Measurements from ENCODE around the gene HDAC1. TPM values are rescaled to one million over a fixed set of nuclear protein-coding genes. Genes with fewer than 3 reads are reported as not detected.
A peak's percentile ranks its signal among the peaks of the same experiment; 100 is the strongest.

HDAC1 gene
- total and polyA plus RNA-seq, 2 of the 13 experiments (the other 11 are each of a cell fraction or from before 2014, with no cell fraction given), result 93.5 to 189 TPM

DNA sequence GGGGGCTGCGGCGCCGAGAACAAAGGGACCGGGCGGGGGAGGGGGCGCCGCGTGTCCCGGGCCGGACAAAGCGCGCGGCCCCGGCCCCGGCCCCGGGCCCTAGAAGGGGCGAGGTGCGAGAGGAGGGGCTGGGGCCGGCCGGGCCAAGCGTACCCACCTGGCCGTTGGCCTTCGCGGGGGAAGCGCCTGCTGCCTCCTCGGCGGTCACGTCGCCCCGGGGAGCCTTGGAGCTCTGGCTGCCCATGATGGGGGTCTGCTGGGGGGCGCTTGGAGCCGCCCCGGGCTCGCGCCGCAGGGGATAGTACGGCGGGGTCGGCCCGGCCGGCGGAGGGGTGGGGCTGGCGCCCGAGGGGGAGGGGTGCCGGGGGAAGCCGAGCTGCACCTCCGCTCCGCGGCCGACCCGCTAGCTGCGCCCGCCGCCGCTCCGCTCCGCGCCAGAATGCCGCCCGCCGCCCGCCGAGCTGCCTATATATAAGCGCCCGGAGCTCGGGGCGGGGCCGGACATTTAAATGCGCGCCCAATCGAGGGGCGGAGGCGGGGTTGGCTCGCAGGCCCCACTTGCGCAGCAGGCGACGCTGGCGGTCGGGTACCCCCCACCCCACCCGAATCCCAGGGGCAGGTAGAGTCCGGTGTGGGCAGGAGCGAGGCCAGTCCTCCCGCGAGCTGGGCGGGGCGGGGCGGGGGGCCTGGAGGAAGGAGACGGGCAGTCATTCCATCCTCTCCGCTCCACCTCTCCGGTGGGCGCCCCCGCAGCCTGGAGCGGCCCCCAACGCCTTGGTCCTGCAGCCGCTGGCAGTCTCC lies 44.1 kb downstream of the HDAC1 start, which contains the start of gene MARCKSL1 (continued):
- TF ChIP-seq POLR2AphosphoS2 (IDR thresholded peaks at IDR 0.05; ENCODE audit: low read depth, low read length) (no peak), ZNF781 (CRISPR knock-in tag; IDR thresholded peaks at IDR 0.05; ENCODE audit: borderline replicate concordance, not compliant biosample characterization) (no peak), SNAPC5 (CRISPR knock-in tag; IDR thresholded peaks at IDR 0.05; ENCODE audit: borderline replicate concordance) (no peak), ZNF460 (CRISPR knock-in tag; IDR thresholded peaks at IDR 0.05; ENCODE audit: borderline replicate concordance) (no peak), ZNF232 (CRISPR knock-in tag; IDR thresholded peaks at IDR 0.05; ENCODE audit: borderline replicate concordance) (no peak), RXRA (CRISPR knock-in tag; IDR thresholded peaks at IDR 0.05) (peak; percentile 38; the same call in 1 of the 2 replicates), CHD2 (IDR thresholded peaks at IDR 0.05; ENCODE audit: low read depth, low read length) (no peak), ADNP (CRISPR knock-in tag; IDR thresholded peaks at IDR 0.05) (no peak), ZNF503 (CRISPR knock-in tag; IDR thresholded peaks at IDR 0.05) (peak; percentile 33; the same call in 1 of the 2 replicates), ARNT2 (CRISPR knock-in tag; IDR thresholded peaks at IDR 0.05; ENCODE audit: low read depth) (peak; percentile 44), ZNF18 (CRISPR knock-in tag; IDR thresholded peaks at IDR 0.05; ENCODE audit: insufficient replicate concordance) (no peak), SOX13 (IDR thresholded peaks at IDR 0.05) (peak; percentile 44; the same call in 1 of the 2 replicates), SOX13 (CRISPR knock-in tag; conservative IDR thresholded peaks at IDR 0.05 in 1 of 2, IDR thresholded peaks at IDR 0.05 in 1 of 2) (no peak), ZNF782 (CRISPR knock-in tag; IDR thresholded peaks at IDR 0.05; ENCODE audit: borderline replicate concordance) (no peak)
- TF ChIP-seq, protein P1, sequence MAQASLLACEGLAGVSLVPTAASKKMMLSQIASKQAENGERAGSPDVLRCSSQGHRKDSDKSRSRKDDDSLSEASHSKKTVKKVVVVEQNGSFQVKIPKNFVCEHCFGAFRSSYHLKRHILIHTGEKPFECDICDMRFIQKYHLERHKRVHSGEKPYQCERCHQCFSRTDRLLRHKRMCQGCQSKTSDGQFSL (CRISPR knock-in tag; IDR thresholded peaks at IDR 0.05), result 0 out of 2 replicates have a peak, but pooled peaks have one; percentile 43
- TF ChIP-seq, protein P2, sequence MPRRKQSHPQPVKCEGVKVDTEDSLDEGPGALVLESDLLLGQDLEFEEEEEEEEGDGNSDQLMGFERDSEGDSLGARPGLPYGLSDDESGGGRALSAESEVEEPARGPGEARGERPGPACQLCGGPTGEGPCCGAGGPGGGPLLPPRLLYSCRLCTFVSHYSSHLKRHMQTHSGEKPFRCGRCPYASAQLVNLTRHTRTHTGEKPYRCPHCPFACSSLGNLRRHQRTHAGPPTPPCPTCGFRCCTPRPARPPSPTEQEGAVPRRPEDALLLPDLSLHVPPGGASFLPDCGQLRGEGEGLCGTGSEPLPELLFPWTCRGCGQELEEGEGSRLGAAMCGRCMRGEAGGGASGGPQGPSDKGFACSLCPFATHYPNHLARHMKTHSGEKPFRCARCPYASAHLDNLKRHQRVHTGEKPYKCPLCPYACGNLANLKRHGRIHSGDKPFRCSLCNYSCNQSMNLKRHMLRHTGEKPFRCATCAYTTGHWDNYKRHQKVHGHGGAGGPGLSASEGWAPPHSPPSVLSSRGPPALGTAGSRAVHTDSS (CRISPR knock-in tag; conservative IDR thresholded peaks at IDR 0.05), result no peak
- TF ChIP-seq, protein P3, sequence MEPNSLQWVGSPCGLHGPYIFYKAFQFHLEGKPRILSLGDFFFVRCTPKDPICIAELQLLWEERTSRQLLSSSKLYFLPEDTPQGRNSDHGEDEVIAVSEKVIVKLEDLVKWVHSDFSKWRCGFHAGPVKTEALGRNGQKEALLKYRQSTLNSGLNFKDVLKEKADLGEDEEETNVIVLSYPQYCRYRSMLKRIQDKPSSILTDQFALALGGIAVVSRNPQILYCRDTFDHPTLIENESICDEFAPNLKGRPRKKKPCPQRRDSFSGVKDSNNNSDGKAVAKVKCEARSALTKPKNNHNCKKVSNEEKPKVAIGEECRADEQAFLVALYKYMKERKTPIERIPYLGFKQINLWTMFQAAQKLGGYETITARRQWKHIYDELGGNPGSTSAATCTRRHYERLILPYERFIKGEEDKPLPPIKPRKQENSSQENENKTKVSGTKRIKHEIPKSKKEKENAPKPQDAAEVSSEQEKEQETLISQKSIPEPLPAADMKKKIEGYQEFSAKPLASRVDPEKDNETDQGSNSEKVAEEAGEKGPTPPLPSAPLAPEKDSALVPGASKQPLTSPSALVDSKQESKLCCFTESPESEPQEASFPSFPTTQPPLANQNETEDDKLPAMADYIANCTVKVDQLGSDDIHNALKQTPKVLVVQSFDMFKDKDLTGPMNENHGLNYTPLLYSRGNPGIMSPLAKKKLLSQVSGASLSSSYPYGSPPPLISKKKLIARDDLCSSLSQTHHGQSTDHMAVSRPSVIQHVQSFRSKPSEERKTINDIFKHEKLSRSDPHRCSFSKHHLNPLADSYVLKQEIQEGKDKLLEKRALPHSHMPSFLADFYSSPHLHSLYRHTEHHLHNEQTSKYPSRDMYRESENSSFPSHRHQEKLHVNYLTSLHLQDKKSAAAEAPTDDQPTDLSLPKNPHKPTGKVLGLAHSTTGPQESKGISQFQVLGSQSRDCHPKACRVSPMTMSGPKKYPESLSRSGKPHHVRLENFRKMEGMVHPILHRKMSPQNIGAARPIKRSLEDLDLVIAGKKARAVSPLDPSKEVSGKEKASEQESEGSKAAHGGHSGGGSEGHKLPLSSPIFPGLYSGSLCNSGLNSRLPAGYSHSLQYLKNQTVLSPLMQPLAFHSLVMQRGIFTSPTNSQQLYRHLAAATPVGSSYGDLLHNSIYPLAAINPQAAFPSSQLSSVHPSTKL (CRISPR knock-in tag; IDR thresholded peaks at IDR 0.05), result no peak; the same call in 1 of the 2 replicates

Measured in HepG2 (cell line).